HUES6 (cell line): ENCODE measurements around the gene STK11IP.
A peak's percentile ranks its signal among the peaks of the same experiment; 100 is the strongest.

Source experiments
- H3K27ac ChIP-seq: 2 replicates; pipeline ENCODE4 v1.7.0; 2013; ENCODE audit warnings: low read depth, mild to moderate bottlenecking, low read length, inconsistent platforms
- H3K27me3 ChIP-seq: 2 replicates; pipeline ENCODE4 v1.6.1; 2013; ENCODE audit warnings: low read length; ENCODE audit not compliant: control insufficient read depth, insufficient read depth
- H3K36me3 ChIP-seq: 2 replicates; pipeline ENCODE4 v1.6.1; 2013; ENCODE audit warnings: low read length; ENCODE audit not compliant: control insufficient read depth, insufficient read depth
- H3K4me1 ChIP-seq: 2 replicates; pipeline ENCODE4 v1.6.1; 2013; ENCODE audit warnings: low read length; ENCODE audit not compliant: control insufficient read depth, insufficient read depth
- H3K4me3 ChIP-seq: 2 replicates; pipeline ENCODE4 v1.5.1; 2013; ENCODE audit warnings: low read depth, low read length
- H3K9ac ChIP-seq: one replicate; pipeline ENCODE4 v1.6.1; 2013; ENCODE audit warnings: mild to moderate bottlenecking, low read length
- H3K9me3 ChIP-seq: 2 replicates; pipeline ENCODE4 v1.6.1; 2013; ENCODE audit warnings: low read depth, low read length; ENCODE audit not compliant: control insufficient read depth, insufficient read depth

Gene STK11IP, protein sequence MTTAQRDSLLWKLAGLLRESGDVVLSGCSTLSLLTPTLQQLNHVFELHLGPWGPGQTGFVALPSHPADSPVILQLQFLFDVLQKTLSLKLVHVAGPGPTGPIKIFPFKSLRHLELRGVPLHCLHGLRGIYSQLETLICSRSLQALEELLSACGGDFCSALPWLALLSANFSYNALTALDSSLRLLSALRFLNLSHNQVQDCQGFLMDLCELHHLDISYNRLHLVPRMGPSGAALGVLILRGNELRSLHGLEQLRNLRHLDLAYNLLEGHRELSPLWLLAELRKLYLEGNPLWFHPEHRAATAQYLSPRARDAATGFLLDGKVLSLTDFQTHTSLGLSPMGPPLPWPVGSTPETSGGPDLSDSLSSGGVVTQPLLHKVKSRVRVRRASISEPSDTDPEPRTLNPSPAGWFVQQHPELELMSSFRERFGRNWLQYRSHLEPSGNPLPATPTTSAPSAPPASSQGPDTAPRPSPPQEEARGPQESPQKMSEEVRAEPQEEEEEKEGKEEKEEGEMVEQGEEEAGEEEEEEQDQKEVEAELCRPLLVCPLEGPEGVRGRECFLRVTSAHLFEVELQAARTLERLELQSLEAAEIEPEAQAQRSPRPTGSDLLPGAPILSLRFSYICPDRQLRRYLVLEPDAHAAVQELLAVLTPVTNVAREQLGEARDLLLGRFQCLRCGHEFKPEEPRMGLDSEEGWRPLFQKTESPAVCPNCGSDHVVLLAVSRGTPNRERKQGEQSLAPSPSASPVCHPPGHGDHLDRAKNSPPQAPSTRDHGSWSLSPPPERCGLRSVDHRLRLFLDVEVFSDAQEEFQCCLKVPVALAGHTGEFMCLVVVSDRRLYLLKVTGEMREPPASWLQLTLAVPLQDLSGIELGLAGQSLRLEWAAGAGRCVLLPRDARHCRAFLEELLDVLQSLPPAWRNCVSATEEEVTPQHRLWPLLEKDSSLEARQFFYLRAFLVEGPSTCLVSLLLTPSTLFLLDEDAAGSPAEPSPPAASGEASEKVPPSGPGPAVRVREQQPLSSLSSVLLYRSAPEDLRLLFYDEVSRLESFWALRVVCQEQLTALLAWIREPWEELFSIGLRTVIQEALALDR

DNA sequence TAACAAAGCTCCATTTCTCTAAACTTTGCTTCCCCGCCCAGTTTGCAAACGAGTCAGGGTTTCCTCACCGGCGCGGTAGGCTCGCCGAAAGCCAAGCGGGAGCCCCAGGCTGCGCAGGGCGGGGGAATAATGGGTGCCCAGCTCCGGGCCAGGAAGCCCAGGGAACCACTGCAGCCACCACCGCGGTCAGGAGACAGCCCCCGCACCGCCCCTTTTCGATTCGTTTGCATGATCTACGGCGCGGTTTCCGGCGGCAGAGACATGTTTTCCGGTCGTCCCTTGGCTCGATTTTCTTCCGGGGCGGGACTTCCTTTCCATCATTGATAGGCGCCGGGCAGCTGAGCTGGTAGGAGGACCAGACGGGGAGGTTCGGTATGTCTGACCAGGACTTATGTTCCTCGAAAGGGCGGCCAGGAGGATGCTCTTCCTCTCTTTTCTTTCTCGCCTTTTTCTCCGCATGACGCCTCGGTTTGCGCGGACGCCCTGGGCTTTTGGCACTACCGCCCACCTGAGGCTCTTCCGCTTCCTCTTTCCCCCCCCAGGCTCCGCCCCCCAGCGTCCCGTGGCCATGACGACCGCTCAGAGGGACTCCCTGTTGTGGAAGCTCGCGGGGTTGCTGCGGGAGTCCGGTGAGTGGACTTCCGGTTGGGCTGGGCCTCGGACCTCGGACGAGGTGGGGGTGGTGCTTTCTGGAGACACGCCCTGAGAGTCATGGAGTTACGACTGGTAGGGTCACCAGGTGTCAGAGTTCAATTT is at the start of gene STK11IP:
TSS of gene STK11IP (plus strand) at position 306 of the 756 bp plus-strand sequence. CDS start at position 569, 263 bp downstream.
- Histone ChIP-seq H3K9me3 (no peaks in the 10 kb centered on the region), H3K36me3 (peaks cover 14% of the 10 kb centered on the region), H3K4me1 (peaks cover 24% of the 10 kb centered on the region), H3K27me3 (no peaks in the 10 kb centered on the region), H3K9ac (peak within 1 kb of the TSS; percentile 93), H3K27ac (peak within 1 kb of the TSS; percentile 90), H3K4me3 (peak within 1 kb of the TSS; percentile 90)

DNA sequence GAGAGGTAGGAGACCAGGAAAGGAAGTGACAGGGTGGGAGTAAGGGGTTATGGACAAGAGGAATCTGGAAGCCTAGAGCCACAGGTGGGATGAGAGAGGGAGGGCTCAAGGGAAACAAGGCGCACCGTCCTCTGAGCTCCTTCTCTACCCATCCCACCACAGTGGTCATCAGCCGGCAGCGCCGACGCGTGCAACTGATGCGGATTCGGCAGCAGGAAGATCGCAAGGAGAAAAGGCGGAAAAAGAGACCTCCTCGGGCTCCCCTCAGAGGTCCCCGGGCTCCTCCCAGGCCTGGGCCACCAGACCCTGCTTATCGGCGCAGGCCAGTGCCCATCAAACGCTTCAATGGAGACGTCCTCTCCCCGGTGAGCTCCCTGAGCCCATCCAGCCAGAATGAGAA is 48.7 kb upstream of the STK11IP start:
- H3K9ac ChIP-seq, result no peak overlapping the region
- H3K4me3 ChIP-seq, result no peak overlapping the region
- no peak overlapping the region for H3K27ac ChIP-seq
- H3K9me3 ChIP-seq, result no peaks in the 10 kb centered on the region
- peaks cover 50% of the 10 kb centered on the region for H3K27me3 ChIP-seq
- peaks cover 11% of the 10 kb centered on the region; the same call in 1 of the 2 replicates for H3K36me3 ChIP-seq
- H3K4me1 ChIP-seq, result peaks cover 16% of the 10 kb centered on the region; the same call in 1 of the 2 replicates

DNA sequence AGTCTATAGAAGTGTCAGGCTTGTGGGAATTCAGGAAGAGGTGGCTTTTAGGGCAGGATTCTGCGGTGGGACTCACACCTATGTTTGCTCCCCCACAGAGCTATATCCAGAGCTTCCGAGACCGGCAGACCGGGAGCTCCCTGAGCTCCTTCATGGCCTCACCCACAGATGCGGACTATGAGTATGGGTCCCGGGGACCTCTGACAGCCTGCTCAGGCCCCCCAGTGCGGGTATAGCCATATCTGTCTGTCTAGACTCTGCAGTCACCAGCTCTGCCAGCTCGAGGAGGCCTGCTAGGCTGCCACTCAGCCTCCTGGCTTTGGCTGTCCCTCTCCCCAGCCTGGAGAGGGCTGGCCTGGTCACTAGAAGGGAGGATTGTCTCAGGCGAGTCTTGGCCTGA is 48.0 kb upstream of the STK11IP start:
- H3K9ac ChIP-seq, result no peak overlapping the region
- no peak overlapping the region for H3K4me3 ChIP-seq
- no peaks in the 10 kb centered on the region for H3K9me3 ChIP-seq
- no peak overlapping the region for H3K27ac ChIP-seq
- peaks cover 47% of the 10 kb centered on the region for H3K27me3 ChIP-seq
- H3K36me3 ChIP-seq, result peaks cover 11% of the 10 kb centered on the region; the same call in 1 of the 2 replicates
- H3K4me1 ChIP-seq, result peaks cover 13% of the 10 kb centered on the region; the same call in 1 of the 2 replicates

DNA sequence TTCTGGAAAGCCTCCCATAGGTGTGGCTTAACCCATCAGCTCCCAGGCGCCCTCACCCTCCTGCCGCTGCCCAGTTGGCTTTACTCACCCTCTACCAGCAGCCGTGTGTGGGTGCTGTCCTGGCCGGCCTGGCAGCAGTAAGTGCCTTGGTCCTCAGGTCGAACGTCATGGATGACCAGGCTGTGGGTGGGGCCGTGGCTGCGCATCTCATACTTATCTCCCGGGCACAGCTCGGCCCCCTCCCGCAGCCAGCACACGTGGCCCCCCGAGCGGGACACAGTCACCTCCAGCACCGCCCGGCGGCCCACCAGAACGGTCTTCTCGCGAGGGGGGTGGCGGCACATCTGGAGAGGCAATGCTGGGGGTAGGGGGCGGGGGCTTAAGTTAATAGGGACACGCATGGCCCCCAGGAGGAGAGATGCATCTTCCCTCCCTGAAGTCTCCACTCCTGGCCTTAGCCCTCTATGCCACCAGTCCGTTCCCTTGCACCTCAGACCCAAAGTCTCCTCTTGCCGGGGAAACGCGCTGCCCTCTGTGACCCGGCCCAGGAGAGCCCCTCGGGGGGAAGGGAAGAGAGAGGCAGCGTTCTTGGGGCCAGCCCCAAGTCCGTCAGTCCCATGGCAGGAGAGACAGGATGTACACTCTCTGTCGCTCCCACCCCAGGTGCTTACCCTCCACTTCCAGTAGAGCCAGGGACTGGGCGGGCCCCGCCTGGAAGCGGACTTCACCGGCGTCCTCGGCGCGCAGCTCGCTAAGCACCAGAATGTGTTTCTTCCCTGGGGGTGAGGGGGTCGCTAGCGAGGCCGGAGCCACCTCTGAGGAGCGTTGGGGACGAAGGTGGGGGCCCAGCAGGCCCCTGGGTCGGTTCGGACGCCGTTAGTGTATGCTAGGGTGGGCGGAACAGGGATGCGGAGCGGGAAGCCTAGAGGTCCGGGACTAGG is 45.9 kb upstream of the STK11IP start:
- Histone ChIP-seq H3K4me1 (peaks cover 12% of the 10 kb centered on the region; the same call in 1 of the 2 replicates), H3K4me3 (peak overlapping the region; percentile 84), H3K9me3 (no peaks in the 10 kb centered on the region), H3K36me3 (peaks cover 19% of the 10 kb centered on the region), H3K9ac (peak overlapping the region; percentile 73), H3K27ac (peak overlapping the region; percentile 48; the same call in 1 of the 2 replicates), H3K27me3 (peaks cover 28% of the 10 kb centered on the region)

DNA sequence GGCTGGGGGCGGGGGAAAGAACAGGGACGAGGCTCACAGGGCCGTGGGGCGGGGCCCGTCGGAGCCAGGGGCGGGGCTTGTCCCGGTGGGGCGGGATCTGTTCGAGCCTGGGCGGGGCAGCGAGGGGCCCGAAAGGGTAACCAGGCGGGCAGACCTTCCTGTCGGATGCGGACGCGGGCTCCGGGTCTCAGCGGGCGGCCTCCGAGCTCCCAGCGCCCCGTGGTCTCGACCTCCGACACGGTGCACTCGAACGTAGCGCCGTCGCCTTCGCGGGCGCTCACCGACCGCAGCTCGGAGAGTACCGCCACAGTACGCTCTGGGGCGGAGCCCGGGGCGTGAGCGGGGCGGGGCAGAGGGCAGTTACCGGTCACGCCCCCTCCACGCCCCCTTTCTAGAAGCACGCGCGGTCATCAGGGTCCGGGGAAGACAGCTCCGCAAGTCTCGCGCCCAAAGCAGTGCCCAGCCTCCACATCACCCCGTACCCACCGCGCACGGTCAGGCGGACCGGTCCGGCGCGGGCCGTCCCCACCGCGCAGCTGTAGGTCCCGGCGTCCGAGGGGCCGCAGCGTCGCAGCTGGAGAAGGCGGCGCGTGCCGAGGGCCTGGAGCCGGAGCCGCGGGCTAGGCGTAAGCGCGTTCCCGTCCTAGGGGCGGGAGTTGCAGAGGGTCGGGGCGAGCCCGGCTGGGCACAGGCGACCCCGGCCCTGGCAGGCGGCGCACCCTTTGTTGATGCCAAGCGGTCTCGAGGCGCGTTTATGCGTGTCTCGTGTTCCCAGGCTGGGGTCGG is 45.1 kb upstream of the STK11IP start:
- Histone ChIP-seq H3K4me1 (peaks cover 12% of the 10 kb centered on the region; the same call in 1 of the 2 replicates), H3K9me3 (no peaks in the 10 kb centered on the region), H3K27ac (no peak overlapping the region), H3K4me3 (peak overlapping the region; percentile 84), H3K27me3 (peaks cover 28% of the 10 kb centered on the region), H3K36me3 (peaks cover 21% of the 10 kb centered on the region), H3K9ac (peak overlapping the region; percentile 73)

DNA sequence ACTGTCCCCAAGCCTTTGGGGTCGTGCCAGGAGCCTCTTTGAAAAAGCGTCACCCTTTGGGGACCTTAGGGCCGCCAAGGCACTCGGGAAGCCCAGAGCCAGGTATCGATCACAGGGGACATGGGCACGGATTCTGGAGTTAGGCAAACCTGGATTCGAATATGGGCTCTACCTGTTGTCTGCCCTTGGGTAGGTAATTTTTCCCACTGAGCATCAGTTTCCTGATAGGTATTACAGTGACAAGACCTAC is 44.6 kb upstream of the STK11IP start:
- no peak overlapping the region for H3K27ac ChIP-seq
- H3K9ac ChIP-seq, result peak overlapping the region; percentile 53
- no peaks in the 10 kb centered on the region for H3K9me3 ChIP-seq

DNA sequence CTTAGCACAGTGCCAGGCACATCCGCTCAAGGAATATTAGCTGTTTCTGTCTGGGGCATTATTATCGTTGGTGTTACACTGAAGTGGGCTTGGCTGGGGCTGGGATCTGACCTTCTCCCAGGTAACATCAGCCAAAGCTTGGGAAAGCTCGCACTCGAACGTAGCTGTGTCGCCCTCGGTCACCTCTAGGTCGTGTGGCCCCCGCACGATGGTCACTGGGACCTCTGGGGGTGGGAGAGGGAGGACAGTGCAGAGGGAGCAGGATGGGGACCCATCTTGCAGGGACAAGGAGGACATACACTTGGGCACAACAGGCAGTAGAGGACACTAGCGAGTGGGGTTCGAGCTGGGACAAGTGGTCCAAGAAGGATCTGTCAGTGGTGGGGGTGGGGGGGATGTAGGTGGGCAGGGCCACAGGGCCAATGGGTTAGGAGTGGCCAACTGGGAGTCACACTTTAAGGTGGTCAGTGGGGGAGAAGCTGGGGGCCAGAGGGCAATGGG is 44.1 kb upstream of the STK11IP start:
- peaks cover 12% of the 10 kb centered on the region; the same call in 1 of the 2 replicates for H3K4me1 ChIP-seq
- peak overlapping the region; percentile 84 for H3K4me3 ChIP-seq
- no peaks in the 10 kb centered on the region for H3K9me3 ChIP-seq
- H3K27me3 ChIP-seq, result peaks cover 28% of the 10 kb centered on the region
- H3K36me3 ChIP-seq, result peaks cover 14% of the 10 kb centered on the region
- H3K9ac ChIP-seq, result no peak overlapping the region
- H3K27ac ChIP-seq, result no peak overlapping the region

More for the DNA sequence above, 44.6 kb upstream of the STK11IP start:
- peaks cover 17% of the 10 kb centered on the region for H3K36me3 ChIP-seq
- H3K27me3 ChIP-seq, result peaks cover 28% of the 10 kb centered on the region
- peaks cover 12% of the 10 kb centered on the region; the same call in 1 of the 2 replicates for H3K4me1 ChIP-seq
- peak overlapping the region; percentile 84 for H3K4me3 ChIP-seq

DNA sequence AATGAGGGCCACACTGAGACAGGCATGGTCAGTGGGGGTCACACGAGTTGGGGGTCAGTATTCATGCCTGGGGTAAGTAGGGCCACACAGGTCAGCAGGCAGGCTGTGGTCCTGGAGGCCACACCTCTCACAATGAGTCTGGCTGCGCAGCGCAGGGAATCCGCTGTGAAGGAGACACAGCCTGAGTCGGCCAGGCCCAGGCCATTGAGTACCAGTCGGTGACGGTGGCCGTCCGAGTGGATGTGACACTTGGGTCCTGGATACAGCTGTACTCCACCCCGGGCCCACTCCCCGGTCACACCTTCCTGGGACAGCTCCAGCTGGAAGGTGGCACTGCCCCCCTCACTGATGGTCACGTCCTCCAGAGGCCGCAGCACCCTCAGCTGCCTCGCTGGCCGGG is 43.3 kb upstream of the STK11IP start:
- Histone ChIP-seq H3K4me3 (no peak overlapping the region), H3K9ac (no peak overlapping the region), H3K9me3 (no peaks in the 10 kb centered on the region), H3K36me3 (peaks cover 20% of the 10 kb centered on the region), H3K27ac (no peak overlapping the region), H3K27me3 (peaks cover 28% of the 10 kb centered on the region), H3K4me1 (peaks cover 12% of the 10 kb centered on the region; the same call in 1 of the 2 replicates)

DNA sequence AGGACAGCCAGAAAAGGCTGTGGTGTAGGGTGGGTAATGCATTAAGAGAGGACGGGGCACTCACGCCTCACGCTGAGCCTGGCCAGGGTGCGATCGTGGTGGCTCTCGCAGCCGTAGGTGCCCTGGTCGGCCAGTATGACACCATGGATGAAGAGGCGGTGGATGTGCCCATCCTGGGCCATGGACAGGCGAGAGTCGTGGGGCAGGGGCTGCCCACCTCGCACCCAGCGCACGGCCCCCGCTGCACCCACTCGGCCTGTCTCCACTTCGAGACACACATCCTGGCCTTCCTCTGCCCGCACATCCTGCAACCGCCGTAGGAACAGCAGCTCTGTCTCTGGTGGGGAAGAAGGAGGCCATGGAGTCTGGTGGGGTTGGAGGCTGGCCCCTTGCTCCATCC is 41.7 kb upstream of the STK11IP start:
- Histone ChIP-seq H3K27ac (no peak overlapping the region), H3K36me3 (peaks cover 21% of the 10 kb centered on the region)

More for the DNA sequence above, 41.7 kb upstream of the STK11IP start:
- peaks cover 22% of the 10 kb centered on the region for H3K27me3 ChIP-seq
- H3K4me3 ChIP-seq, result no peak overlapping the region
- H3K9ac ChIP-seq, result no peak overlapping the region
- peaks cover 21% of the 10 kb centered on the region for H3K4me1 ChIP-seq
- H3K9me3 ChIP-seq, result no peaks in the 10 kb centered on the region
